HG02981 (cell line): ENCODE results near the gene CCNK.

ENCODE experiments used
- ATAC-seq: cut with Tn5 transposase; IDR thresholded peaks from one replicate; pipeline ENCODE4 v1.9.1; 2021; ENCODE audit warnings: mild to moderate bottlenecking, moderate library complexity; ENCODE audit not compliant: unreplicated experiment

CCNK gene

GRCh38 chr14:99465288-99465687 is 15.9 kb upstream of the CCNK start:
- ATAC-seq = no peak

GRCh38 chr14:99466758-99467157 is 14.5 kb upstream of the CCNK start:
- no peak for ATAC-seq

- ATAC-seq = no peak
Observed at GRCh38 chr14:99467336-99468078, 13.7 kb upstream of the CCNK start.

- no peak for ATAC-seq
Observed at GRCh38 chr14:99468081-99468480, 13.1 kb upstream of the CCNK start.

- no peak for ATAC-seq
Observed at GRCh38 chr14:99468836-99469592, 12.2 kb upstream of the CCNK start.

GRCh38 chr14:99471731-99472130 is 9.5 kb upstream of the CCNK start:
- no peak for ATAC-seq

GRCh38 chr14:99472937-99473336 is 8.3 kb upstream of the CCNK start:
- ATAC-seq = no peak

- no peak for ATAC-seq
Observed at GRCh38 chr14:99473458-99473857, 7.8 kb upstream of the CCNK start.

- ATAC-seq = no peak
Observed at GRCh38 chr14:99475179-99475578, 6.0 kb upstream of the CCNK start.

- ATAC-seq = no peak
Observed at GRCh38 chr14:99475660-99476059, 5.5 kb upstream of the CCNK start.

- no peak for ATAC-seq
Observed at GRCh38 chr14:99476864-99477263, 4.3 kb upstream of the CCNK start.

GRCh38 chr14:99478128-99478527 is 3.1 kb upstream of the CCNK start:
- no peak for ATAC-seq

- no peak for ATAC-seq
Observed at GRCh38 chr14:99479160-99479905, 1.9 kb upstream of the CCNK start.

GRCh38 chr14:99479906-99480869 is 1.0 kb upstream of the CCNK start, which contains the start of gene SETD3:
TSS of gene SETD3 (minus strand) at chr14:99480859. CDS start at chr14:99465805, 15,054 bp downstream.
- ATAC-seq = peak; percentile 1

- no peak for ATAC-seq
Observed at GRCh38 chr14:99481745-99482099, 513 bp downstream of the CCNK start.

- no peak for ATAC-seq
Observed at GRCh38 chr14:99484106-99484505, 2.9 kb downstream of the CCNK start.

GRCh38 chr14:99497341-99497740 is 16.1 kb downstream of the CCNK start:
- ATAC-seq = no peak

- ATAC-seq = no peak
Observed at GRCh38 chr14:99497894-99498293, 16.7 kb downstream of the CCNK start.

GRCh38 chr14:99502989-99503421 is 21.8 kb downstream of the CCNK start:
- ATAC-seq = no peak

- ATAC-seq = no peak
Observed at GRCh38 chr14:99503848-99504453, 22.7 kb downstream of the CCNK start.
